Measurements from ENCODE around the gene HDGFL3. TPM values are rescaled to one million over a fixed set of nuclear protein-coding genes. Genes with fewer than 3 reads are reported as not detected.

The HDGFL3 gene
- total and polyA plus RNA-seq, 9 of the 15 experiments (the other 6 are each of a cell fraction or from before 2014, with no cell fraction given), result 6.7 to 42.0 (median 31.4) TPM

DNA sequence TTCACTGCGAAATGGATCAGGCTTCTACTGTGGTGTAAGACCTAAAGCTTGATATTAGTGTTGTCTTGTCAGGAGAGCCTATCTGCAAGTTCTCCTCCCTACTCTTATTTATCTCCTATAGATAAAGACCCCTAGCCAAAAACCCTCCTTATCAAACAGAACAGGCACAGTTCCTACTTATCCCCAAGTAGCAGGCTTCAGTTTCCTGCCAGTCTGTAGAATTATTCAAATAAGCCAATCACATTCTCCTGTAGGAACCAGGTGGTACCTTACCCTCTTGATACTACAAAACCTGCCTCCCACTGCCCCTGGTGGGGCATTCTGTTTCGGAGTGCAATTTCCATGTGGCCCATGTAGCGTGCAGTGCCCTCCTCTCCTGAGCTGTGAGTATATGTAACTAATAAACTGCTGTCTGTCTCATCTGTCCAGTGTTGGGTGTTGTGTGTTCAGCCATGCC, 28.7 kb downstream of the HDGFL3 start (continued):
- TF ChIP-seq SMC3 (conservative IDR thresholded peaks at IDR 0.05; ENCODE audit: insufficient read depth, low read depth, low read length) (no peak), PHB2 (IDR thresholded peaks at IDR 0.05; ENCODE audit: low read depth) (no peak), MYBL2 (IDR thresholded peaks at IDR 0.05; ENCODE audit: low read depth) (peak; percentile 87), MYBL2 (CRISPR knock-in tag; IDR thresholded peaks at IDR 0.05; ENCODE audit: borderline replicate concordance) (no peak), ZNF57 (CRISPR knock-in tag; IDR thresholded peaks at IDR 0.05) (no peak), NFXL1 (CRISPR knock-in tag; IDR thresholded peaks at IDR 0.05) (no peak), HIVEP1 (CRISPR knock-in tag; IDR thresholded peaks at IDR 0.05) (no peak), ZNF507 (tag; conservative IDR thresholded peaks at IDR 0.05) (no peak), ERF (CRISPR knock-in tag; IDR thresholded peaks at IDR 0.05) (no peak), CBX2 (IDR thresholded peaks at IDR 0.05; ENCODE audit: insufficient read depth, low read length, poor library complexity, severe bottlenecking) (no peak), JUND (IDR thresholded peaks at IDR 0.05; ENCODE audit: borderline replicate concordance, low read depth, low read length) (0 out of 2 replicates have a peak, but pooled peaks have one; percentile 4), JUND (tag; IDR thresholded peaks at IDR 0.05; ENCODE audit: borderline replicate concordance, low read depth, low read length) (no peak), ZNF766 (CRISPR knock-in tag; conservative IDR thresholded peaks at IDR 0.05) (0 out of 2 replicates have a peak, but pooled peaks have one; percentile 49), RFX5 (IDR thresholded peaks at IDR 0.05; ENCODE audit: low read depth, low read length) (no peak), TEAD2 (tag; IDR thresholded peaks at IDR 0.05) (no peak), ZNF780A (CRISPR knock-in tag; IDR thresholded peaks at IDR 0.05) (no peak), XRCC4 (IDR thresholded peaks at IDR 0.05; ENCODE audit: extremely low read depth, insufficient read depth, insufficient read length) (no peak), KLF13 (tag; IDR thresholded peaks at IDR 0.05; ENCODE audit: borderline replicate concordance, low read depth) (no peak), KLF16 (IDR thresholded peaks at IDR 0.05) (peak; percentile 64), ZC3H11A (IDR thresholded peaks at IDR 0.05; ENCODE audit: low read depth, low read length) (no peak), TBP (optimal IDR thresholded peaks at IDR 0.05; ENCODE audit: low read depth, low read length) (no peak), KAT7 (CRISPR knock-in tag; IDR thresholded peaks at IDR 0.05; ENCODE audit: borderline replicate concordance) (no peak), HCFC1 (IDR thresholded peaks at IDR 0.05; ENCODE audit: low read depth, low read length) (no peak), NELFE (IDR thresholded peaks at IDR 0.05; ENCODE audit: insufficient read depth, insufficient read length) (no peak), ZNF316 (IDR thresholded peaks at IDR 0.05) (no peak), RBM17 (IDR thresholded peaks at IDR 0.05; ENCODE audit: borderline replicate concordance, low read depth, low read length) (no peak), POLR3A (IDR thresholded peaks at IDR 0.05; ENCODE audit: borderline replicate concordance, extremely low read depth, insufficient read depth, insufficient read length) (no peak)
- TF ChIP-seq, protein P1, sequence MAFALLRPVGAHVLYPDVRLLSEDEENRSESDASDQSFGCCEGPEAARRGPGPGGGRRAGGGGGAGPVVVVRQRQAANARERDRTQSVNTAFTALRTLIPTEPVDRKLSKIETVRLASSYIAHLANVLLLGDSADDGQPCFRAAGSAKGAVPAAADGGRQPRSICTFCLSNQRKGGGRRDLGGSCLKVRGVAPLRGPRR (CRISPR knock-in tag; IDR thresholded peaks at IDR 0.05), result no peak
- TF ChIP-seq, protein P2, sequence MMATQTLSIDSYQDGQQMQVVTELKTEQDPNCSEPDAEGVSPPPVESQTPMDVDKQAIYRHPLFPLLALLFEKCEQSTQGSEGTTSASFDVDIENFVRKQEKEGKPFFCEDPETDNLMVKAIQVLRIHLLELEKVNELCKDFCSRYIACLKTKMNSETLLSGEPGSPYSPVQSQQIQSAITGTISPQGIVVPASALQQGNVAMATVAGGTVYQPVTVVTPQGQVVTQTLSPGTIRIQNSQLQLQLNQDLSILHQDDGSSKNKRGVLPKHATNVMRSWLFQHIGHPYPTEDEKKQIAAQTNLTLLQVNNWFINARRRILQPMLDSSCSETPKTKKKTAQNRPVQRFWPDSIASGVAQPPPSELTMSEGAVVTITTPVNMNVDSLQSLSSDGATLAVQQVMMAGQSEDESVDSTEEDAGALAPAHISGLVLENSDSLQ (IDR thresholded peaks at IDR 0.05), result peak; percentile 69
